Karpas-422 (cell line): ENCODE measurements around the gene HIP1R. TPM values are rescaled to one million over a fixed set of nuclear protein-coding genes. Genes with fewer than 3 reads are reported as not detected.
A peak's percentile ranks its signal among the peaks of the same experiment; 100 is the strongest.

Experiments
- DNase-seq: peaks from one replicate; pipeline ENCODE4 v3.0.0-alpha.2; 2015
- H2AFZ ChIP-seq: fragments of 200-600 bp; sonication (generic); 2 replicates; pipeline ENCODE4 v1.6.1; 2014; ENCODE audit warnings: antibody characterized with exemption, low read length, mixed read lengths
- H3K27ac ChIP-seq: fragments of 200-600 bp; sonication (generic); 2 replicates; pipeline ENCODE4 v1.5.1; 2014; ENCODE audit warnings: mild to moderate bottlenecking, low read length, moderate library complexity
- H3K27me3 ChIP-seq: fragments of 200-600 bp; sonication (generic); 2 replicates; pipeline ENCODE4 v1.6.1; 2014; ENCODE audit warnings: low read length, mixed read lengths
- H3K36me3 ChIP-seq: fragments of 200-600 bp; sonication (generic); 2 replicates; pipeline ENCODE4 v1.6.1; 2014; ENCODE audit warnings: low read length, mixed read lengths; ENCODE audit not compliant: insufficient read depth
- H3K4me1 ChIP-seq: fragments of 200-600 bp; sonication (generic); 2 replicates; pipeline ENCODE4 v1.6.1; 2014; ENCODE audit warnings: mild to moderate bottlenecking, low read length, mixed read lengths
- H3K4me2 ChIP-seq: fragments of 200-600 bp; sonication (generic); 2 replicates; pipeline ENCODE4 v1.6.1; 2014; ENCODE audit warnings: low read length, low read depth, mild to moderate bottlenecking; ENCODE audit not compliant: poor library complexity, severe bottlenecking
- H3K4me3 ChIP-seq: fragments of 200-600 bp; sonication (generic); 2 replicates; pipeline ENCODE4 v1.5.1; 2014; ENCODE audit warnings: mild to moderate bottlenecking, antibody characterized with exemption, low read length, mixed read lengths
- H3K79me2 ChIP-seq: fragments of 200-600 bp; sonication (generic); 2 replicates; pipeline ENCODE4 v1.6.1; 2014; ENCODE audit warnings: mild to moderate bottlenecking, low read length, mixed read lengths
- H3K9ac ChIP-seq: fragments of 200-600 bp; sonication (generic); 2 replicates; pipeline ENCODE4 v1.6.0; 2014; ENCODE audit warnings: low read length
- H3K9me2 ChIP-seq: fragments of 200-600 bp; sonication (generic), shearing (Covaris generic); replicated peaks from 2 replicates; pipeline ENCODE4 v1.6.0; 2014; ENCODE audit warnings: mild to moderate bottlenecking, low read length, moderate library complexity; ENCODE audit not compliant: insufficient read depth
- H3K9me3 ChIP-seq: fragments of 300-700, 200-600 bp; sonication (generic); 2 replicates; pipeline ENCODE4 v1.6.1; 2014; ENCODE audit warnings: low read length, mixed read lengths
- H4K20me1 ChIP-seq: fragments of 200-600 bp; sonication (generic); 2 replicates; pipeline ENCODE4 v1.6.1; 2014; ENCODE audit warnings: mild to moderate bottlenecking, antibody characterized with exemption, low read length, low read depth; ENCODE audit not compliant: insufficient read depth
- total RNA-seq: library from RNA; depleted of rRNA; stranded (reverse); fragments of >200 nt; shearing (Covaris generic); gene quantifications from 2 replicates; pipeline ENCODE4 v1.2.3, GENCODE V29; 2014; ENCODE audit warnings: low replicate concordance

The HIP1R gene
- total RNA-seq, 1 experiment from 2014 or later: 19.4 TPM

GRCh38 chr12:122865268-122866231, 30.3 kb downstream of the HIP1R start:
- no peak overlapping the region for H3K27ac ChIP-seq
- peak; percentile 80 for DNase-seq

GRCh38 chr12:122866379-122866778, 31.1 kb downstream of the HIP1R start:
- no peak overlapping the region for H3K4me2 ChIP-seq
- no peak overlapping the region for H3K9ac ChIP-seq
- H3K4me1 ChIP-seq: peaks cover 18% of the 10 kb centered on the region
- H3K79me2 ChIP-seq: no peaks in the 10 kb centered on the region
- no peak overlapping the region for H3K4me3 ChIP-seq
- no peaks in the 10 kb centered on the region for H3K36me3 ChIP-seq
- no peak overlapping the region for H3K27ac ChIP-seq
- no peaks in the 10 kb centered on the region for H3K9me2 ChIP-seq
- H4K20me1 ChIP-seq: no peaks in the 10 kb centered on the region
- no peaks in the 10 kb centered on the region; the same call in 1 of the 2 replicates for H3K27me3 ChIP-seq
- DNase-seq: no peak
- H2AFZ ChIP-seq: no peak overlapping the region
- no peaks in the 10 kb centered on the region for H3K9me3 ChIP-seq

More at GRCh38 chr12:122865268-122866231, 30.3 kb downstream of the HIP1R start:
- H3K4me1 ChIP-seq: peaks cover 11% of the 10 kb centered on the region
- no peaks in the 10 kb centered on the region for H3K9me2 ChIP-seq
- H3K9me3 ChIP-seq: no peaks in the 10 kb centered on the region
- H3K36me3 ChIP-seq: no peaks in the 10 kb centered on the region
- no peak overlapping the region for H2AFZ ChIP-seq
- H3K9ac ChIP-seq: no peak overlapping the region
- no peaks in the 10 kb centered on the region for H3K27me3 ChIP-seq
- H3K79me2 ChIP-seq: no peaks in the 10 kb centered on the region
- no peaks in the 10 kb centered on the region for H4K20me1 ChIP-seq
- H3K4me2 ChIP-seq: no peak overlapping the region
- H3K4me3 ChIP-seq: no peak overlapping the region

- Histone ChIP-seq H2AFZ (no peak overlapping the region), H3K4me3 (no peak overlapping the region), H3K79me2 (no peaks in the 10 kb centered on the region), H3K4me2 (no peak overlapping the region), H3K9ac (no peak overlapping the region), H4K20me1 (no peaks in the 10 kb centered on the region), H3K27me3 (no peaks in the 10 kb centered on the region; the same call in 1 of the 2 replicates), H3K4me1 (peaks cover 25% of the 10 kb centered on the region), H3K27ac (no peak overlapping the region), H3K9me3 (no peaks in the 10 kb centered on the region), H3K9me2 (no peaks in the 10 kb centered on the region), H3K36me3 (no peaks in the 10 kb centered on the region)
- DNase-seq: no peak
Measured at GRCh38 chr12:122866950-122867607, 31.8 kb downstream of the HIP1R start.

- Histone ChIP-seq H3K4me1 (peaks cover 26% of the 10 kb centered on the region), H3K9ac (no peak overlapping the region), H3K27ac (no peak overlapping the region), H3K79me2 (no peaks in the 10 kb centered on the region), H3K4me3 (no peak overlapping the region), H4K20me1 (no peaks in the 10 kb centered on the region), H3K36me3 (no peaks in the 10 kb centered on the region), H3K9me3 (no peaks in the 10 kb centered on the region), H3K4me2 (no peak overlapping the region), H3K9me2 (no peaks in the 10 kb centered on the region), H2AFZ (no peak overlapping the region), H3K27me3 (no peaks in the 10 kb centered on the region; the same call in 1 of the 2 replicates)
- peak; percentile 66 for DNase-seq
Measured at GRCh38 chr12:122867691-122868461, 32.6 kb downstream of the HIP1R start.

GRCh38 chr12:122868471-122869177, 33.4 kb downstream of the HIP1R start:
- H3K4me3 ChIP-seq: no peak overlapping the region
- no peaks in the 10 kb centered on the region; the same call in 1 of the 2 replicates for H3K27me3 ChIP-seq
- no peaks in the 10 kb centered on the region for H3K36me3 ChIP-seq
- H4K20me1 ChIP-seq: no peaks in the 10 kb centered on the region
- no peaks in the 10 kb centered on the region for H3K79me2 ChIP-seq
- DNase-seq: no peak
- no peak overlapping the region for H3K27ac ChIP-seq
- H2AFZ ChIP-seq: no peak overlapping the region
- no peak overlapping the region for H3K9ac ChIP-seq
- no peak overlapping the region for H3K4me2 ChIP-seq
- H3K9me2 ChIP-seq: no peaks in the 10 kb centered on the region
- peaks cover 22% of the 10 kb centered on the region for H3K4me1 ChIP-seq
- no peaks in the 10 kb centered on the region for H3K9me3 ChIP-seq

GRCh38 chr12:122869207-122869973, 34.1 kb downstream of the HIP1R start:
- no peaks in the 10 kb centered on the region; the same call in 1 of the 2 replicates for H3K27me3 ChIP-seq
- no peaks in the 10 kb centered on the region for H4K20me1 ChIP-seq
- H3K36me3 ChIP-seq: no peaks in the 10 kb centered on the region
- no peaks in the 10 kb centered on the region for H3K9me2 ChIP-seq
- H3K27ac ChIP-seq: no peak overlapping the region
- peaks cover 22% of the 10 kb centered on the region for H3K4me1 ChIP-seq
- no peak overlapping the region for H3K4me2 ChIP-seq
- no peak overlapping the region for H3K4me3 ChIP-seq
- no peaks in the 10 kb centered on the region for H3K9me3 ChIP-seq
- no peak overlapping the region for H2AFZ ChIP-seq
- H3K9ac ChIP-seq: no peak overlapping the region
- H3K79me2 ChIP-seq: no peaks in the 10 kb centered on the region
- no peak for DNase-seq

- H3K9me2 ChIP-seq: no peaks in the 10 kb centered on the region
- no peaks in the 10 kb centered on the region for H3K79me2 ChIP-seq
- H4K20me1 ChIP-seq: no peaks in the 10 kb centered on the region
- no peak overlapping the region for H2AFZ ChIP-seq
- no peaks in the 10 kb centered on the region for H3K9me3 ChIP-seq
- no peak overlapping the region for H3K27ac ChIP-seq
- DNase-seq: no peak
- H3K4me1 ChIP-seq: peaks cover 23% of the 10 kb centered on the region
- H3K27me3 ChIP-seq: no peaks in the 10 kb centered on the region; the same call in 1 of the 2 replicates
- no peak overlapping the region for H3K4me2 ChIP-seq
- H3K9ac ChIP-seq: no peak overlapping the region
- H3K4me3 ChIP-seq: no peak overlapping the region
- H3K36me3 ChIP-seq: no peaks in the 10 kb centered on the region
Measured at GRCh38 chr12:122870163-122870842, 35.0 kb downstream of the HIP1R start.
